Measurements from ENCODE around the gene TMEM134.
A peak's percentile ranks its signal among the peaks of the same experiment; 100 is the strongest.
"Not testable (repeated sequence)": the region's sequence is repeated elsewhere in the genome, so short reads cannot be mapped to it uniquely, and the experiment has no call there.

The TMEM134 gene

DNA sequence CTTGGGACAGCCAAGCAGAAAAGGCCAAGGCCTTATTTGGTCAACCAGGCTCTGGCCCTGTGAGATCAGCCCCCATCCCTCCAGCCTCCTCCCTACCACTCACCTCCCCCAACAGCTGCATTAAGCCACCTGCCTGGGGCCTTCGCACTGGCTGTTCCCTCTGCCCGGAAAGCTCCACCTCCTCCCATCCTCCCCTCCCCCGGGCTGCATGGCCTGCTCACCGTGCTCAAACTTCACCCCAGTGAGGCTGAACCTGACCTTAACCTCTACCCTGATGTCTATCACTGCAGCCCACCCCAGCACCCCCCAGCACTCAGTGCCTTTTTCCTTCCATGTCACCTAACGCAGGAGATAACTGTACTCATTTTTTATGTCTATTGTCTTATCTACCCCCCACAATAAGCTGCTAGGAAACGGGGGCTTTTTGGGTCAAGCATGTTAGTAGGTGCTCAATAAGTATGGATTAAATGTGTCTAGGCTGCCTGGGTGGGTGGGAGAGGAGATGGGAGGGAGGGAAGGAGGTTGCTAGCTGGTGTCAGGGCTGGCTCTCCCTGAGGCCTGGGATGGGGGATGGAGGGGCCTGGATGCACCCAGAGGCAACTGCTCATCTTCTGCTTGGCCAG is 32.5 kb downstream of the TMEM134 start:
- DNase-seq, result peak; percentile 74

- DNase-seq, result no peak
Measured at GRCh38 chr11:67435727-67436458, 33.2 kb downstream of the TMEM134 start.

DNA sequence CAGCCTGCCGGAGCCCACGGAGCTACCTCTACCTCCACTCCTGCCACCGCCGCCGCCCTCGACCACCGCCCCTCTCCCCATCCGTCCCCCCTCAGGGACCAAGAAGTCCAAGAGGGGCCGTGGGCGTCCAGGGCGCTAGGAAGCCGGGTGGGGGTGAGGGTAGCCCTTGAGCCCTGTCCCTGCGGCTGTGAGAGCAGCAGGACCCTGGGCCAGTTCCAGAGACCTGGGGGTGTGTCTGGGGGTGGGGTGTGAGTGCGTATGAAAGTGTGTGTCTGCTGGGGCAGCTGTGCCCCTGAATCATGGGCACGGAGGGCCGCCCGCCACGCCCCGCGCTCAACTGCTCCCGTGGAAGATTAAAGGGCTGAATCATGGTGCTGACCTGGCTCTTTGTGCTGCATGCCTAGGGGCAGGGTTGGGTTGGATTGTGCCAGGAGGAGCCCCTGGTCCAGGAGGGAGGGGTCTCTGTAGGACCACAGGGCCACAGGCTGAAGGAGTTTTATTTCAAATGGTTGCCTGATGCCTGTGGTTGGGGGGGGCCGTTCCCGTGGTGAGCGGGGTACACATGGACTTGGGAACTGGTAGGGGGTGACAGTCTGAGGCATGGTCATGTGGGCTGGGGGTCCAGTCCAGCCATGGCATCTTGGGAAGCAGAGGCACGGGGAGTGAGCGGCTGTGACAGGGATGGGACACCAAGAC is 33.9 kb downstream of the TMEM134 start:
- DNase-seq, result peak; percentile 33

DNA sequence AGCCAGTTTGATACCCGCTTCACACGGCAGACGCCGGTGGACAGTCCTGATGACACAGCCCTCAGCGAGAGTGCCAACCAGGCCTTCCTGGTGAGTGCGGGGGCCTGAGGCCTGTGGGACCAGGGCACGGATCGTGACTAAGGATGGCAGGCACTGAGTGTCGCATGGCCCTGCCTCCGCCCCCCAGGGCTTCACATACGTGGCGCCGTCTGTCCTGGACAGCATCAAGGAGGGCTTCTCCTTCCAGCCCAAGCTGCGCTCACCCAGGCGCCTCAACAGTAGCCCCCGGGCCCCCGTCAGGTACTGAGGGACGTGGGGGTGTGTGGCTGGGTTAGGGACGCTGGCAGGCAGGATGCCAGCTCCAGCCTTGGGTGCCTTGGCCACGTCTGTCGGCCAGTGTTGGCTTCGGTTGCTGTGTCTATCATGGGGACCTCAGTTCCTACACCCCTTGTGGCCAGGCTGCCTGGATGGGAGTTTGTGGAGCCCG is 34.6 kb downstream of the TMEM134 start:
- peak; percentile 31 for DNase-seq

GRCh38 chr11:67433536-67434394 is 35.3 kb downstream of the TMEM134 start:
- DNase-seq, result no peak

DNA sequence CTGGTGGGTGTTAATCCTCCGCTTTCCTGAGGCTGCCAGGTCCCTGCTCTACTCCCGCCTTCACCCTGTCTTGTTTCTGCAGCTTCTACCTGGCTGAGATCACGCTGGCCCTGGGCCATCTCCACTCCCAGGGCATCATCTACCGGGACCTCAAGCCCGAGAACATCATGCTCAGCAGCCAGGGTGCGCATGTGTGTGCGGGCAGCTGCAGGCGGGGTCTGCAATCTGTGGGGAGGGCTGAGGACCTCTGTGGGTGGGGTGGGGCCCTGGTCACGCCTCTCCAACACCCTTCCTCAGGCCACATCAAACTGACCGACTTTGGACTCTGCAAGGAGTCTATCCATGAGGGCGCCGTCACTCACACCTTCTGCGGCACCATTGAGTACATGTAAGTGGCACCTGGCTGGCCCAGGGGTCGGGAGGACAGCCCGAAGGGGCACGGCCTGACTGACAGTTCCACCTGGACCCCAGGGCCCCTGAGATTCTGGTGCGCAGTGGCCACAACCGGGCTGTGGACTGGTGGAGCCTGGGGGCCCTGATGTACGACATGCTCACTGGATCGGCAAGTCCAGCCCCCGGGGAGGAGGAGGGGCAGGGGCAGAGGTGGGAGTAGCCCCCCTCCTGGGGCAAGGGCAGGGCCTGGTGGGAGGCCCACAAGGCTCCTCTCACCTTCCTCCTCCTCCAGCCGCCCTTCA is 36.2 kb downstream of the TMEM134 start:
- DNase-seq, result no peak

- DNase-seq, result no peak
Measured at GRCh38 chr11:67431346-67432249, 37.5 kb downstream of the TMEM134 start.

- DNase-seq, result no peak
Measured at GRCh38 chr11:67429722-67430121, 39.3 kb downstream of the TMEM134 start.

DNA sequence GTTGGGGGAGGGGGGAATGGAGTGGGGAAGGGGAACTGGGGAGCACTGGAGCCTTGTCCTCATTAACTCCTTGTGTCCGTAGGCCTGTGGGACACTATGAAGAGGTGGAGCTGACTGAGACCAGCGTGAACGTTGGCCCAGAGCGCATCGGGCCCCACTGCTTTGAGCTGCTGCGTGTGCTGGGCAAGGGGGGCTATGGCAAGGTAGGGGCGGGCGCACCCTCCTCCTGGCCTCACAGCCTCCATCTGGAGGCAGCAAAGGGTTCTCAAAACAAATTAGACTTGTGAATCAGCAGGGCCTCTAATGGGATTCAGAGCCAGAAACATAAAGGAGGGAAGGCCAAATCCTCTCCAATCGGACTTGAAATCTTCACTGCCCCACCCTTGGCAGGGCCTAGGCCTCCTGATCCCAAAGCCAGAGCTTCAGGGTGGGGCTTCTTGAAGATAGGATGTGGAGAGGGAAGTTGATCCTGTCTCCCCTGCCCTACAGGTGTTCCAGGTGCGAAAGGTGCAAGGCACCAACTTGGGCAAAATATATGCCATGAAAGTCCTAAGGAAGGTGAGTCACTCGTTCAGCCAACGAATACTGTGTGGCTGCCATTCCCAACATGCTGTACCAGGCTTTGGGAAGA is 39.9 kb downstream of the TMEM134 start:
- DNase-seq, result no peak

DNA sequence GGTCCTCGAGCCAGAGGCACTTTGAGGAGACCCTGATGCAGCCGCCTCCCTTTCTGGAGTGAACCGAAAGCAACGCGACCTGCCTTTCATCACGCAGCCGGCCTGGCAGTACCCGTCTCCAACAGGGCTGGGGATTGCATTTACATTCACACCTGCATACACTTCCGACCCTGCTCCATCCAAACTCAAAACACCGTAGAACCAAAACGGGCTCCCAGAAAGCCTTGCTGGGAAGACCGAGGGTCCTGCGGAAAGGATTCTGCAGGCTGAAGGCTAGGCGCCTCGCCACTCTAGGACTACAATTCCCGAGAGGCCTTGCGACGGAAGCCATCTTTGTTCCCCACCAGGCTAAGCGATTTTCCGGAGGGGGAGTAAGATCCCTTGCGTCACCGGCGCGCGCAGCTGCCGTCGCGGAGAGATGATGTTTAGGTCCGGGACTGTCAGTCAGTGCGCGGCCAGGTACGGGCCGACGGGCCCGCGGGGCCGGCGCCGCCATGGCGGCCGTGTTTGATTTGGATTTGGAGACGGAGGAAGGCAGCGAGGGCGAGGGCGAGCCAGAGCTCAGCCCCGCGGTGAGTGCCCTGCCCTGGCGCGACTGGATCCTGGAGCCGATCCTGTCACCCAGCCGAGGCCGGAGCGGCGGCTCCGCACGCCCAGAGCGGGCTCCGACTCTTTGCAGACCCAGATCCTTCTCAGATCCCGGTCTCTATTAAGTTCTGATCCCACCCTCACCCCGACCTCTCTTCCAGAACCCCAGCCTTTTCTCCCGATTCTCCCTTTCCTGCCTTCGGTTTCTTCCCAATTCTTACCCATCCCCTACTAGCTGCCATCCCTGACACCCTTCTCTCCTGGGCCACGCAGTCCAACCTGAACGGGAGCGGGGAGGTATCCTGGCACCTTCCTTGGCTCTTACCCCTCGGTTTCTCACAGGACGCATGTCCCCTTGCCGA is 40.7 kb downstream of the TMEM134 start, which contains the start of gene RPS6KB2:
TSS of gene RPS6KB2 (plus strand) at position 443 of the 950 bp plus-strand sequence. CDS start at position 495, 52 bp downstream.
- peak; percentile 99 for DNase-seq

GRCh38 chr11:67427364-67427859 is 41.6 kb downstream of the TMEM134 start:
- not testable (repeated sequence) for DNase-seq

DNA sequence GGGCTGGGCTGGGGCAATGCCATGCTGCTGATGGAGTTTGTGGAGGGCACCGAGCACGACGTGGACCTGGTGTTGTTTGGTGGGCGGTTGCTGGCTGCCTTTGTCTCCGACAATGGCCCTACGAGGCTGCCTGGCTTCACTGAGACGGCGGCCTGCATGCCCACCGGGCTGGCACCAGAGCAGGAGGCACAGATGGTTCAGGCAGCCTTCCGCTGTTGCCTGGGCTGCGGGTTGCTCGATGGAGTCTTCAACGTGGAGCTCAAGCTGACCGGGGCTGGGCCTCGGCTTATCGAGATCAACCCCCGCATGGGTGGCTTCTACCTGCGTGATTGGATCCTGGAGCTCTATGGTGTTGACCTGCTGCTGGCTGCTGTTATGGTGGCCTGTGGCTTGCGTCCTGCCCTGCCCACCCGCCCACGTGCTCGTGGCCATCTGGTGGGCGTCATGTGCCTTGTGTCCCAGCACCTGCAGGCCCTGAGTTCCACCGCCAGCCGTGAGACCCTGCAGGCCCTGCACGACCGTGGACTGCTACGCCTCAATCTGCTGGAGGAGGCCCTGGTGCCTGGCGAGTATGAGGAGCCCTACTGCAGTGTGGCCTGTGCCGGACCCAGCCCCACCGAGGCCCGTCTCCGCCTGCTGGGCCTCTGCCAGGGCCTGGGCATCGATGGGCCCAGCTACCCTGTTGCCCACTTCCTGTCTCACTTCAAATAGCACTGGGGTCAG is 45.0 kb downstream of the TMEM134 start:
- no peak for DNase-seq

GRCh38 chr11:67423466-67423865 is 45.6 kb downstream of the TMEM134 start:
- no peak for DNase-seq

- no peak for DNase-seq
Measured at GRCh38 chr11:67422891-67423290, 46.2 kb downstream of the TMEM134 start.

- no peak for DNase-seq
Measured at GRCh38 chr11:67421430-67422031, 47.5 kb downstream of the TMEM134 start.

DNA sequence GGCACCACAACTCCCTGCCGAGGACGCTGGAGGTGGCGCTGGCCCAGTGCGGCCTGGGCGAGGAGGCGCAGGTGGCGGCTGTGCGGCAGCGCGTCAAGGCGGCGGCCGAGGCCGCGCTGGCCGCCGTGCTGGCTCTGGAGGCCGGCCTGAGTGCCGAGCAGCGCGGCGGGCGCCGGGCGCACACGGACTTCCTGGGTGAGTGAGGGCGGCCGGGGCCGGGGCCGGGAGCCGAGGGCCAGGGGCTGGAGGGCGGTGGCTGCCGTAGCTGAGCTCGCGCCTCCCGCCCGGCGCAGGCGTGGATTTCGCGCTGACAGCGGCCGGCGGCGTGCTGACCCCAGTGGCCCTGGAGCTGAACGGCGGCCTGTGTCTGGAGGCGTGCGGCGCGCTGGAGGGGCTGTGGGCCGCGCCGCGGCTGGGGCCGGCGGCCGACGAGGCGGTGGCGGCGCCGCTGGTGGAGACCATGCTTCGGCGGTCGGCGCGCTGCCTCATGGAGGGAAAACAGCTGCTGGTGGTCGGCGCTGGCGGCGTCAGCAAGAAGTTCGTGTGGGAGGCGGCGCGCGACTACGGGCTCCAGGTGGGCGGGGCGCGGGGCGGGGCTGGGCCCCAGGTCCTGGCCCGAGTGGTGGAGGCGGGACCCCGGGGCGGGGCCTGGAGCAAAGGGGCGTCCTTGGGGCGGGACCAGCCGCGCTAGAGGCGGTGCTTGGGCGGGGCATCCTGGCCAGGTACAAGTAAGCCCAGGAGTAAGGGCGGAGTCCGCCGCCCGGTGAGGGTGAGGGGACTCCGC is 48.2 kb downstream of the TMEM134 start:
- DNase-seq, result peak; percentile 97

- no peak for DNase-seq
Measured at GRCh38 chr11:67420147-67420645, 48.9 kb downstream of the TMEM134 start.

Measured in stimulated activated CD4-positive, alpha-beta T cell treated with anti-CD3 and anti-CD28 coated beads, Interleukin-4, amount 100 ng/mL, for 24 hours (primary cell).